Stomach (tissue), 9 donors: ENCODE results near the gene CLEC16A. TPM values are rescaled to one million over a fixed set of nuclear protein-coding genes. Genes with fewer than 3 reads are reported as not detected.
A peak's percentile ranks its signal among the peaks of the same experiment; 100 is the strongest.

Experiments used
- DNase-seq, 2 donors: peaks; one replicate each; pipeline versions ENCODE4 v3.0.0 to v3.0.0-alpha.2; 2013 to 2019
- H3K27ac ChIP-seq, 5 donors: fragments of 200-600 bp in 4 of 5; sonication (generic) in 4 of 5; one replicate each; pipeline ENCODE4 v1.5.1; 2013 to 2019; ENCODE audit warnings: mild to moderate bottlenecking in 1 of 5, moderate library complexity in 1 of 5
- H3K27me3 ChIP-seq, 3 donors: fragments of 200-600 bp; sonication (generic); one replicate each; pipeline ENCODE4 v1.5.1; 2017 to 2019; ENCODE audit warnings: mixed run types in 1 of 3
- H3K36me3 ChIP-seq, 4 donors: fragments of 200-600 bp; sonication (generic); 1 replicate in 3 of 4; 2 replicates in 1 of 4; pipeline ENCODE4 v1.5.1; 2016 to 2019
- H3K4me1 ChIP-seq, 4 donors: fragments of 200-600 bp; sonication (generic); one replicate each; pipeline ENCODE4 v1.5.1; 2016 to 2019
- H3K4me3 ChIP-seq, 4 donors: fragments of 200-600 bp; sonication (generic) in 3 of 4; one replicate each; pipeline ENCODE4 v1.5.1; 2016 to 2019; ENCODE audit warnings: mild to moderate bottlenecking in 1 of 4
- H3K9me3 ChIP-seq, 4 donors: fragments of 200-600 bp; sonication (generic); one replicate each; pipeline ENCODE4 v1.5.1; 2016 to 2019
- EP300 ChIP-seq: sonication (generic); formaldehyde crosslinking; IDR thresholded peaks from one replicate; pipeline ENCODE4 v1.6.1; 2017; ENCODE audit warnings: antibody characterized with exemption
- POLR2A ChIP-seq, 4 donors: fragments of 450-650 bp; IDR thresholded peaks; one replicate each; pipeline ENCODE4 v1.6.1; 2016; ENCODE audit warnings: antibody characterized with exemption in 4 of 4, control low read depth in 2 of 4, mild to moderate bottlenecking in 1 of 4, moderate library complexity in 1 of 4
- POLR2AphosphoS5 ChIP-seq, 3 donors: sonication (generic); formaldehyde crosslinking; IDR thresholded peaks; one replicate each; pipeline ENCODE4 v1.6.1; 2016; ENCODE audit warnings: antibody characterized with exemption in 3 of 3
- WGBS, 5 donors: extraction: QIAGEN DNeasy Blood & Tissue Kit in 3 of 5; methylation state at CpG; one replicate each; pipeline versions ENCODE4 v1.1.5 to v1.1.7; 2013 to 2018; 5-methylcytosine and 5-hydroxymethylcytosine counted together
- intact Hi-C: fragments of 100-400 bp; cut with DNase I; formaldehyde crosslinking; loops from one replicate; pipeline ENCODE4 v1.15.1; 2023; ENCODE audit warnings: low total_unique reads
- polyA plus RNA-seq, 3 donors: library from polyadenylated mRNA; stranded (reverse); fragments of 200-250 nt; gene quantifications; one replicate each; pipeline ENCODE4 v1.2.3, GENCODE V29; 2013
- total RNA-seq, 5 donors: library from RNA; depleted of rRNA; stranded (reverse); fragments of >200 nt; gene quantifications; one replicate each; pipeline versions ENCODE4 v1.1.0 to v1.2.3, GENCODE V29; 2014 to 2016
- TF ChIP-seq, protein P1 (sequence below), 7 experiments: fragments of 450-650 bp in 4 of 7; fragments of 200-600 bp in 3 of 7; sonication (generic) in 3 of 7; IDR thresholded peaks; one replicate each; pipeline ENCODE4 v1.5.1; 2016 to 2019; ENCODE audit warnings: antibody characterized with exemption in 7 of 7, control low read depth in 2 of 7, mild to moderate bottlenecking in 1 of 7
- donor health status: healthy with polysubstance abuse.
- donor health status: Bipolar disorder and iron deficiency.
- donor health status: healthy.

CLEC16A gene
- total and polyA plus RNA-seq, 8 donors, result 5.8 to 176 (median 21.8) TPM

GRCh38 chr16:10972819-10973464 is 28.6 kb downstream of the CLEC16A start:
- H3K9me3 ChIP-seq, result no peaks in the 10 kb centered on the region
- H3K27me3 ChIP-seq, result no peaks in the 10 kb centered on the region
- peaks cover 14 to 78% (median 67%) of the 10 kb centered on the region in 4 donors for H3K36me3 ChIP-seq
- whole genome bisulfite sequencing, 5 donors, result 86 to 91% (median 90%) methylated on average over 12 of the region's 12 CpGs
- H3K4me3 ChIP-seq, result no peak overlapping the region
- intact Hi-C loops, result loop anchor here (5.0 kb wide), 1 partner anchor 284 kb away; the partner anchor contains the start of gene SOCS1
- no peak for DNase-seq
- peaks cover 4 to 16% (median 9%) of the 10 kb centered on the region in 4 donors for H3K4me1 ChIP-seq
- no peak overlapping the region for H3K27ac ChIP-seq
- no peak for TF ChIP-seq POLR2AphosphoS5 (IDR thresholded peaks at IDR 0.05)
- no peak for TF ChIP-seq POLR2A (IDR thresholded peaks at IDR 0.05)
- TF ChIP-seq EP300, result no peak
- TF ChIP-seq, protein P1, sequence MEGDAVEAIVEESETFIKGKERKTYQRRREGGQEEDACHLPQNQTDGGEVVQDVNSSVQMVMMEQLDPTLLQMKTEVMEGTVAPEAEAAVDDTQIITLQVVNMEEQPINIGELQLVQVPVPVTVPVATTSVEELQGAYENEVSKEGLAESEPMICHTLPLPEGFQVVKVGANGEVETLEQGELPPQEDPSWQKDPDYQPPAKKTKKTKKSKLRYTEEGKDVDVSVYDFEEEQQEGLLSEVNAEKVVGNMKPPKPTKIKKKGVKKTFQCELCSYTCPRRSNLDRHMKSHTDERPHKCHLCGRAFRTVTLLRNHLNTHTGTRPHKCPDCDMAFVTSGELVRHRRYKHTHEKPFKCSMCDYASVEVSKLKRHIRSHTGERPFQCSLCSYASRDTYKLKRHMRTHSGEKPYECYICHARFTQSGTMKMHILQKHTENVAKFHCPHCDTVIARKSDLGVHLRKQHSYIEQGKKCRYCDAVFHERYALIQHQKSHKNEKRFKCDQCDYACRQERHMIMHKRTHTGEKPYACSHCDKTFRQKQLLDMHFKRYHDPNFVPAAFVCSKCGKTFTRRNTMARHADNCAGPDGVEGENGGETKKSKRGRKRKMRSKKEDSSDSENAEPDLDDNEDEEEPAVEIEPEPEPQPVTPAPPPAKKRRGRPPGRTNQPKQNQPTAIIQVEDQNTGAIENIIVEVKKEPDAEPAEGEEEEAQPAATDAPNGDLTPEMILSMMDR (IDR thresholded peaks at IDR 0.05), result no peak

- intact Hi-C loops, result no loop called here
- 85 to 97% (median 90%) methylated on average over 3 of the region's 3 CpGs for WGBS, 5 donors
Measured at GRCh38 chr16:10976634-10977033, 32.3 kb downstream of the CLEC16A start.

GRCh38 chr16:10978124-10978523 is 33.8 kb downstream of the CLEC16A start:
- intact Hi-C loops, result no loop called here
- no peak overlapping the region for H3K4me3 ChIP-seq
- WGBS, 5 donors, result 85 to 94% (median 93%) methylated on average over 6 of the region's 6 CpGs

More at GRCh38 chr16:10976634-10977033, 32.3 kb downstream of the CLEC16A start:
- no peak overlapping the region for H3K4me3 ChIP-seq
- no peaks in the 10 kb centered on the region for H3K27me3 ChIP-seq
- peaks cover 10 to 29% (median 21%) of the 10 kb centered on the region in 4 donors for H3K4me1 ChIP-seq
- TF ChIP-seq EP300 (no peak), POLR2AphosphoS5 (IDR thresholded peaks at IDR 0.05) (no peak), POLR2A (IDR thresholded peaks at IDR 0.05) (no peak)
- TF ChIP-seq, protein P1 (IDR thresholded peaks at IDR 0.05), result no peak
- no peaks in the 10 kb centered on the region for H3K9me3 ChIP-seq
- H3K36me3 ChIP-seq, result peaks cover 12 to 77% (median 59%) of the 10 kb centered on the region in 4 donors
- H3K27ac ChIP-seq, result no peak overlapping the region
- DNase-seq, result no peak

GRCh38 chr16:10978871-10979446 is 34.6 kb downstream of the CLEC16A start:
- Histone ChIP-seq H3K27me3 (no peaks in the 10 kb centered on the region), H3K9me3 (no peaks in the 10 kb centered on the region), H3K4me1 (peaks cover 17 to 39% (median 27%) of the 10 kb centered on the region in 4 donors), H3K4me3 (no peak overlapping the region), H3K36me3 (peaks cover 12 to 67% (median 55%) of the 10 kb centered on the region in 4 donors), H3K27ac (peak overlapping the region in 4 of 5 donors; percentile 53 to 78 (median 71))
- no peak for DNase-seq
- 50 to 79% (median 60%) methylated on average over 14 of the region's 14 CpGs for WGBS, 5 donors
- intact Hi-C loops, result no loop called here
- TF ChIP-seq EP300 (no peak), POLR2AphosphoS5 (IDR thresholded peaks at IDR 0.05) (no peak), POLR2A (IDR thresholded peaks at IDR 0.05) (no peak)
- TF ChIP-seq, protein P1 (IDR thresholded peaks at IDR 0.05), result no peak

More at GRCh38 chr16:10978124-10978523, 33.8 kb downstream of the CLEC16A start:
- H3K27me3 ChIP-seq, result no peaks in the 10 kb centered on the region
- H3K4me1 ChIP-seq, result peaks cover 17 to 38% (median 27%) of the 10 kb centered on the region in 4 donors
- no peak overlapping the region for H3K27ac ChIP-seq
- DNase-seq, result no peak
- TF ChIP-seq, protein P1 (IDR thresholded peaks at IDR 0.05), result no peak
- TF ChIP-seq POLR2A (IDR thresholded peaks at IDR 0.05) (no peak), EP300 (no peak), POLR2AphosphoS5 (IDR thresholded peaks at IDR 0.05) (no peak)
- peaks cover 12 to 66% (median 54%) of the 10 kb centered on the region in 4 donors for H3K36me3 ChIP-seq
- H3K9me3 ChIP-seq, result no peaks in the 10 kb centered on the region
